HCT116 (cell line): ENCODE measurements around the gene CIDEA.

Source experiments
- CTCF ChIP-seq, 3 experiments: fragments of 200-600 bp in 1 of 3; sonication (generic) in 1 of 3; IDR thresholded peaks in 2 of 3; conservative IDR thresholded peaks in 1 of 3; 2 replicates each; pipeline ENCODE4 v1.5.1; 2012 to 2017; ENCODE audit warnings: low read depth in 2 of 3, low read length in 2 of 3, antibody characterized with exemption in 1 of 3, borderline replicate concordance in 1 of 3, control low read depth in 1 of 3, mild to moderate bottlenecking in 1 of 3, mixed read lengths in 1 of 3, mixed run types in 1 of 3, moderate library complexity in 1 of 3; ENCODE audit not compliant: insufficient read depth in 1 of 3
- EZH2phosphoT487 ChIP-seq: fragments of 200-600 bp; IDR thresholded peaks from 2 replicates; pipeline ENCODE4 v1.6.1; 2018; ENCODE audit warnings: antibody characterized with exemption, borderline replicate concordance
- MAX ChIP-seq: IDR thresholded peaks from 2 replicates; pipeline ENCODE4 v1.6.1; 2012
- POLR2AphosphoS5 ChIP-seq: IDR thresholded peaks from 2 replicates; pipeline ENCODE4 v1.6.1; 2011; ENCODE audit warnings: mild to moderate bottlenecking, low read depth, low read length, moderate library complexity

- no peak for TF ChIP-seq MAX
- no peak for TF ChIP-seq CTCF (IDR thresholded peaks at IDR 0.05 in 2 of 3, conservative IDR thresholded peaks at IDR 0.05 in 1 of 3; ENCODE audit: borderline replicate concordance in 1 of 3, insufficient read depth in 1 of 3, low read depth in 2 of 3, low read length in 2 of 3)
- TF ChIP-seq EZH2phosphoT487, result no peak
- TF ChIP-seq POLR2AphosphoS5, result no peak
Measured at GRCh38 chr18:12253027-12253426, 1.1 kb upstream of the CIDEA start.
